Adrenal gland (tissue), 5 donors: ENCODE measurements around the gene ATP13A1.

ENCODE experiments used
- CTCF ChIP-seq, 6 experiments: fragments of 450-650 bp in 4 of 6; fragments of 200-600 bp in 2 of 6; sonication (generic) in 1 of 6; IDR thresholded peaks; 1 replicate in 5 of 6; 2 replicates in 1 of 6; pipeline versions ENCODE4 v1.5.1 to v1.8.0; 2016 to 2021; ENCODE audit warnings: antibody characterized with exemption in 6 of 6, mild to moderate bottlenecking in 2 of 6, moderate library complexity in 1 of 6
- POLR2A ChIP-seq, 2 donors: fragments of 450-650 bp; IDR thresholded peaks; one replicate each; pipeline ENCODE4 v1.6.1; 2017; ENCODE audit warnings: antibody characterized with exemption in 2 of 2, mild to moderate bottlenecking in 2 of 2, moderate library complexity in 1 of 2
- donor health status: DM: no; HTN: no; CAD: no.

GRCh38 chr19:19655641-19656343, 7.7 kb downstream of the ATP13A1 start:
- no peak for TF ChIP-seq CTCF (IDR thresholded peaks at IDR 0.05)
- TF ChIP-seq POLR2A (IDR thresholded peaks at IDR 0.05): no peak
